ENCODE data around the gene PARP3.
"Not testable (repeated sequence)": the region's sequence is repeated elsewhere in the genome, so short reads cannot be mapped to it uniquely, and the experiment has no call there.

The PARP3 gene

DNA sequence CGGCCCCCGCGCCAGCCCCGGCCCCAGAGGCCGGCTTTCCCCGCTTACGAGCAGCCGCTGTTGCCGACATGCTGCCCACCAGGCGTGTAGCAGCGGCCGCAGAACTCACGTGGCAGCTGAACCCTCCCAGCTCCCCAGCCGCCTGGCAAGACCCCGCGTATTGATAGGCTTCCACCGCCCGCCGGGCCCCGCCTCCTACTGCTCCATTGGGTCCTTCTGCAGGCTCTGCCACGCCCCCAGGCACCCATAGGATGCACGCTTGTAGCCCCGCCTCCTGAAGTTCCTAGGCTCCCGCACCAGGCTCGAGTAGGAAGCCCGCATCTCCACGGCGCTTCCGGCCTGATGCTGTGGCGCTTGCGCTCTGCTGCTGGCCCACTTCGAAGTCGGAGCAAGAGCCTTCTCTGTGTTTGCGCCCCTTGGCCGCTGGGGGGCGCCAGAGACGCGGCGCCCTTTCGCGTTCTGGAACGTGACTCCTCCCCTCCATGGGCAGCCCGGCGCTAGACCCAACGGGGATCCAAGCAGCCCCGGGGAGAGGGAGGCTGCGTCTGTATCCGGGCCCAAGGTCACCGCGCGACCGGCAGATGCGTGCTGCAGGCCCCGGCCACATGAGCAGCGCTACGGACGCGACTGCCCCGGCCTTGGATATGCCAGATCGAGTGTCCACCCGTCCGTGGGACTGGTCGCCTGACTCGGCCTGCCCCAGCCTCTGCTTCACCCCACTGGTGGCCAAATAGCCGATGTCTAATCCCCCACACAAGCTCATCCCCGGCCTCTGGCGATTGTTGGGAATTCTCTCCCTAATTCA is at the start of gene PARP3, which contains the start of gene RRP9:
Gene PARP3 (plus strand): TSS at position 566 of the 805 bp plus-strand sequence. CDS start 993 bp downstream, outside the sequence.
Gene RRP9 (minus strand): TSS at position 107 of the 805 bp plus-strand sequence. CDS start 37 bp downstream, at position 70.
- Mint-ChIP-seq H3K9me3 (no peaks in the 10 kb centered on the region), H3K27ac (peak within 1 kb of the TSS; percentile 89), H3K4me1 (peaks cover 34% of the 10 kb centered on the region), H3K36me3 (peaks cover 21% of the 10 kb centered on the region), H3K4me3 (peak within 1 kb of the TSS; percentile 85)
- DNase-seq (ENCODE audit: low spot score in 2 of 2) = peak; percentile 98 to 99
- ATAC-seq = peak; percentile 92

DNA sequence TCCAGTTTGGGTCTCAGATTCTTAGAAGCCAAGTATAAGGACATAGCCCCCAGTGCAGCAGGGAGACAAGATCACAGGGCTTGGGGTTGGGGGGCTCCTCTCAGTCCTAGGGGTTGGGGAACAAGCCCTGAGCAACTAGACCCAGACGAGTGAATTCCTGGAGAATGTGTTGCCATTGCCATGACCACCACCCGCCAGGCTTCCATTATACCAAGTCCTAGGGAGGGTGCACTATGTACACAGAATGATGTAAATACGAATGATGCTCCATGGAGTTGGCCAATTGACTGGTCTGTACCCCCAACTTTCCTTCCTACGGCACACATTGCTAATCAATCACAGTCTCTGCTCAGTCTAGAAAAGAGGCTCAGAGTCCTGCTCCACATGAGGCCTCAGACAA is 47.8 kb upstream of the PARP3 start:
- Mint-ChIP-seq H3K9me3 (no peaks in the 10 kb centered on the region), H3K27ac (no peak overlapping the region), H3K36me3 (no peaks in the 10 kb centered on the region), H3K4me1 (peaks cover 11% of the 10 kb centered on the region), H3K4me3 (no peak overlapping the region)
- DNase-seq (ENCODE audit: low spot score in 2 of 2) = no peak
- no peak for ATAC-seq

- Mint-ChIP-seq H3K9me3 (no peaks in the 10 kb centered on the region), H3K36me3 (no peaks in the 10 kb centered on the region), H3K27ac (no peak overlapping the region), H3K4me3 (no peak overlapping the region), H3K4me1 (peaks cover 11% of the 10 kb centered on the region)
- ATAC-seq (no peak), DNase-seq (ENCODE audit: low spot score in 2 of 2) (no peak)
Observed at GRCh38 chr3:51894939-51895338, 47.2 kb upstream of the PARP3 start.

DNA sequence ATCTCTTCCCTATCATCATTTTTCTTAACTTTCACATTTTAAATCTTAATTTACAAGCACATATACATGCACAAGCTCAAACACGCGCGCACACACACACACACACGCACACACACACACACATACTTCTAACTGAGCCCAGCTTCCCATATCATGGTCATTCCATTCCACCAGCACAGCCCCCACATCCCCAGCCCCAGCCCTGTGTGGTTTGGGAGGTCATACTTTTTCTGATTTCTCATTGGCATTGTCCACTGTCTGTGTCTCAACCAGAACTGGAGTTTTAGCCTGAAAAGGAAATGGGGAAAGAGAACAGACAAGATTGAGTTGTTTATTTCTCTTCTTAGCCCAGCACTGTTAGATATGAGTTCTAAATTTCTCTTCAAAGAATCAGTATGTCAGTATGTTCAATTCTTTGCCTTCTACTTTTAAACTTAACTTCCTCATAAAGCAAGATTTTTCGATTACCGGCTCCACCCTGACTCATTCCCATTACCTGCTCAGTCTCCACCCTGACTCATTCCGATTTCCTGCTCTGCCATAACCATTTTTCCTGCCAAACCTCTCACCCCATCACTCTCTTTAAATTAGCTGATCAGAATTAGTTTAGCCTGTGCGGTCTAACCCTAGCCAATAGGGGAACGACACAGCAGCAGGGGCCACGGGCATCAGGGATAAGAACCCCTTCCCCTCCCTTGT is 45.4 kb upstream of the PARP3 start:
- H3K36me3 Mint-ChIP-seq = no peaks in the 10 kb centered on the region
- ATAC-seq (no peak), DNase-seq (ENCODE audit: low spot score in 2 of 2) (no peak)
- H3K27ac Mint-ChIP-seq = no peak overlapping the region
- H3K4me1 Mint-ChIP-seq = peaks cover 4% of the 10 kb centered on the region
- no peaks in the 10 kb centered on the region for H3K9me3 Mint-ChIP-seq
- no peak overlapping the region for H3K4me3 Mint-ChIP-seq

DNA sequence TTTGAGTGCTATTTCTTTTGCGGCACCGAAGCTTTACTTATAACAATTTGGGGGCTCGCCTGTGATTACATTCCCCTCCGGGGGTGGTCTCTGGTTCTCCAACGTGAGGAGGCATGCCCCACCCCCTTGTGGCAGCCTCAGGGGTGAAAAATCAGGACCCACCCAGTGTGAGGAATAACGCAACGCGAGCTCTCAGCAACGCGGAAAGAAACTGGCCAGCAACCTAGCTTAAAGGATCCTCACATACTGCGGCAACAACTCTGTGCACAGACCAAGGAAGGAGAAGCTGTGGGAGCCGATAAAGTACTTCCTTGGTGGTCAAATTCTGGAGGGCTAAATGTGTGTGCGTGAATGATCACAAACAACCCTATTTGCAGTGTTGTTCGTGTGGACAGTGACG is 44.8 kb upstream of the PARP3 start:
- ATAC-seq (no peak), DNase-seq (ENCODE audit: low spot score in 2 of 2) (no peak)
- Mint-ChIP-seq H3K27ac (no peak overlapping the region), H3K4me1 (peaks cover 6% of the 10 kb centered on the region), H3K36me3 (peaks cover 3% of the 10 kb centered on the region), H3K4me3 (no peak overlapping the region), H3K9me3 (no peaks in the 10 kb centered on the region)

DNA sequence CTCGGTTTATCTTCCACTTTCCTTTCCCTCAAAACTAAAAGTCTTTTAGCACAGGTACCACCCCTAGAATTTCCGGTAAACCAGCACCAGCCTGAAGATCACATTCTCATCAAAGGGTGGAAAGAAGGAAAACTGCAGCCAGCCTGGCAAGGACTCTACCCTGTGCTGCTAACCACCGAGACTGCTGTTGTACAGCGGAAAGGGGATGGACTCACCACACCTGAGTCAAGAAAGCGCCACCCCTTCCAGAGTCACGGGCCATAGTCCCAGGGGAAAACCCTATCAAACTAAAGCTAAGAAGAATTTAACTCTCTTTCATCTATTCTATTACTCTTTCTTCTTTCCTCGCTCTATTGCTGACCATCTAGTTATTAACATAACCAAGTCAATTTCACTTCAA is 42.1 kb upstream of the PARP3 start:
- H3K9me3 Mint-ChIP-seq, H3K36me3 Mint-ChIP-seq, H3K4me3 Mint-ChIP-seq, H3K27ac Mint-ChIP-seq, ATAC-seq: not testable (repeated sequence)
- DNase-seq (ENCODE audit: low spot score in 2 of 2) = peak in 1 of 2 donors; percentile 35
- H3K4me1 Mint-ChIP-seq = peaks cover 14% of the 10 kb centered on the region

GRCh38 chr3:51902361-51902760 is 39.8 kb upstream of the PARP3 start:
- Mint-ChIP-seq H3K27ac (peak overlapping the region; percentile 30), H3K4me1 (peaks cover 14% of the 10 kb centered on the region)
- ATAC-seq (peak; percentile 83), DNase-seq (ENCODE audit: low spot score in 2 of 2) (peak in 1 of 2 donors; percentile 68)
- not testable (repeated sequence) for H3K9me3 Mint-ChIP-seq, H3K4me3 Mint-ChIP-seq, H3K36me3 Mint-ChIP-seq

DNA sequence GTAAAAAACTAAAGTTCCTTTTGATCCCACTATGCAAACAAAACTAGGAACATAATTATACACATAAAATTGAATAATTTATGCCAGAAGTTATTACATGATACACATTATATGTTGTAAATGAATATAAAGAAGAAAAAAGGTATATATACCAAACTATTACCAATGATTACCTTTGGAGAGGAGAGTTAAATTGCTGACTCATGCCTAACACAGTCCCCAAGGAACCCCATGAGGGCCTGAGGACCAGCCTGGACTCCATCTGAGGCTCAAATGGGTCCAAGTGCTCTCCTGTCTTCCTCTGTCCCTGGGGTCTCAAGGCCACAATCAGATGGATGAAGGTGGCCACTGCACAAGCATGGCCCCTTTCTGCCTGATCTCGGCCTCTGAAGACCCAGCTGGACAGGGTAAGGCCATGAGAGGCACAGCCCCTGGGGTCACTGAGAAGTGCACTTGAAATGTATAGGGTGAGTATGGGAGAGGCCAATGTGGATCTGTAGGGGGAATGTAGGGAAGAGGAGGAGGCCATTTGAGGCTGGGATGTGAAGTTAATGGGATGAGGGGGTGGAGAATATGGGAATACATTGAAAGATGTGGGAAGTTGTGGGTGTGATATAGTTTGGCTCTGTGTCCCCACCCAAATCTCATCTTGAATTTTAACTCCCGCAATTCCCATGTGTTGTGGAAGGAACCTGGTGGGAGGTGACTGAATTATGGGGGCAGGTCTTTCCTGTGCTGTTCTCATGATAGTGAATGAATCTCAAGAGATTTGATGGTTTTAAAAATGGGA is 37.9 kb upstream of the PARP3 start:
- peaks cover 10% of the 10 kb centered on the region for H3K36me3 Mint-ChIP-seq
- no peak overlapping the region for H3K27ac Mint-ChIP-seq
- peaks cover 12% of the 10 kb centered on the region for H3K9me3 Mint-ChIP-seq
- peaks cover 14% of the 10 kb centered on the region for H3K4me1 Mint-ChIP-seq
- no peak overlapping the region for H3K4me3 Mint-ChIP-seq
- ATAC-seq = no peak
- peak in 1 of 2 donors; percentile 35 for DNase-seq (ENCODE audit: low spot score in 2 of 2)

GRCh38 chr3:51908026-51908425 is 34.1 kb upstream of the PARP3 start:
- Mint-ChIP-seq H3K4me3 (no peak overlapping the region), H3K9me3 (peaks cover 13% of the 10 kb centered on the region), H3K36me3 (peaks cover under 1% of the 10 kb centered on the region), H3K27ac (no peak overlapping the region), H3K4me1 (peaks cover 2% of the 10 kb centered on the region)
- no peak for DNase-seq (ENCODE audit: low spot score in 2 of 2)
- no peak for ATAC-seq

- H3K27ac Mint-ChIP-seq = no peak overlapping the region
- no peak overlapping the region for H3K4me3 Mint-ChIP-seq
- ATAC-seq (no peak), DNase-seq (ENCODE audit: low spot score in 2 of 2) (no peak)
- H3K4me1 Mint-ChIP-seq = no peaks in the 10 kb centered on the region
- H3K9me3 Mint-ChIP-seq = no peaks in the 10 kb centered on the region
- no peaks in the 10 kb centered on the region for H3K36me3 Mint-ChIP-seq
Observed at GRCh38 chr3:51916418-51916817, 25.7 kb upstream of the PARP3 start.

- ATAC-seq = no peak
- no peak overlapping the region for H3K4me3 Mint-ChIP-seq
- H3K9me3 Mint-ChIP-seq = no peaks in the 10 kb centered on the region
Observed at GRCh38 chr3:51921081-51921578, 21.0 kb upstream of the PARP3 start.

DNA sequence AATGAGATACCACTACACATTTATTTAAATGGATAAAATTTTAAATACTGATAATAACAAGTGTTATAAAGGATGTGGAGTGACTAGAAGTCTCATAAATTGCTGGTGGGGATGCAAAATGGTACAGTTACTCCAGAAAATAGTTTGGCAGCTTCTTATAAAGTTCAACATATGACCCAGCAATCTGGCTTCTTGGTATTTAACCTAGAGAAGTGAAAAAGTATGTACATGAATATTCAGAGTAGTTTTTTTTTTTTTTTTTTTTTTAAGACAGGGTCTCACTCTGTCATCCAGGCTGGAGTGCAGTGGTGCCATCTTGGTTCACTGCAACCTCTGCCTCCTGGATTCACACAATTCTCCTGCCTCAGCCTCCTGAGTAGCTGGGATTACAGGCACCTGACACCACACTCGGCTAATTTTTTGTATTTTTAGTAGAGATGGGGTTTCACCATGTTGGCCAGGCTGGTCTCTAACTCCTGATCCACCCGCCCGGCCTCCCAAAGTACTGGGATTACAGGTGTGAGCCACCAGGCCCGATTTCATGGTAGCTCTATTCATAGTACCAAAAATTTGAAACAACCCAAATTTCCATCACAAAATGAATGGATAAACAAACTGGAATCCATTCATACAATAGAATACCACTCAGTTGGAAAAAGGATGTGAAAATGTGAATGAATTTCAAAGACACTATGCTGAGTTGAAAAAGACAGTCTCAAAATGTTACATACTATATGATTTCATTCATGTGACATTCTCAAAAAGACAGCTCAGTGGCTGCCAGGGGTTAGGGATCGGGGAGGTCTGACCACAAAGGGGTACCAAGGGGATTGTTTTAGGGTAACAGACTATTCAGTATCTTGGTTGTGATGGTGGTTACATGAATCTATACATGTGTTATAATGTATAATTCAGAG is 14.8 kb upstream of the PARP3 start:
- Mint-ChIP-seq H3K9me3 (no peaks in the 10 kb centered on the region), H3K27ac (no peak overlapping the region), H3K4me1 (no peaks in the 10 kb centered on the region), H3K36me3 (peaks cover 13% of the 10 kb centered on the region), H3K4me3 (no peak overlapping the region)
- ATAC-seq = no peak
- DNase-seq (ENCODE audit: low spot score in 2 of 2) = peak in 1 of 2 donors; percentile 26

More at GRCh38 chr3:51921081-51921578, 21.0 kb upstream of the PARP3 start:
- Mint-ChIP-seq H3K36me3 (no peaks in the 10 kb centered on the region), H3K4me1 (no peaks in the 10 kb centered on the region), H3K27ac (no peak overlapping the region)
- DNase-seq (ENCODE audit: low spot score in 2 of 2) = peak in 1 of 2 donors; percentile 35

- ATAC-seq (no peak), DNase-seq (ENCODE audit: low spot score in 2 of 2) (peak in 1 of 2 donors; percentile 43)
- no peak overlapping the region for H3K27ac Mint-ChIP-seq
- no peak overlapping the region for H3K4me3 Mint-ChIP-seq
- no peaks in the 10 kb centered on the region for H3K4me1 Mint-ChIP-seq
- H3K36me3 Mint-ChIP-seq = peaks cover 18% of the 10 kb centered on the region
- H3K9me3 Mint-ChIP-seq = no peaks in the 10 kb centered on the region
Observed at GRCh38 chr3:51928438-51928837, 13.7 kb upstream of the PARP3 start.

GRCh38 chr3:51928981-51929380 is 13.2 kb upstream of the PARP3 start:
- not testable (repeated sequence) for H3K4me1 Mint-ChIP-seq; DNase-seq (ENCODE audit: low spot score in 2 of 2); H3K4me3 Mint-ChIP-seq; H3K9me3 Mint-ChIP-seq; ATAC-seq; H3K27ac Mint-ChIP-seq
- peaks cover 21% of the 10 kb centered on the region for H3K36me3 Mint-ChIP-seq
